C4-2B (cell line): Measurements from ENCODE around the gene SKI.

Experiments used
- ZFX ChIP-seq: fragments of 450-650 bp; IDR thresholded peaks from 2 replicates; pipeline ENCODE4 v1.6.1; 2017
- TF ChIP-seq, protein P1 (sequence below): fragments of 450-650 bp; conservative IDR thresholded peaks from 2 replicates; pipeline ENCODE4 v1.5.1; 2017; ENCODE audit warnings: mild to moderate bottlenecking

DNA sequence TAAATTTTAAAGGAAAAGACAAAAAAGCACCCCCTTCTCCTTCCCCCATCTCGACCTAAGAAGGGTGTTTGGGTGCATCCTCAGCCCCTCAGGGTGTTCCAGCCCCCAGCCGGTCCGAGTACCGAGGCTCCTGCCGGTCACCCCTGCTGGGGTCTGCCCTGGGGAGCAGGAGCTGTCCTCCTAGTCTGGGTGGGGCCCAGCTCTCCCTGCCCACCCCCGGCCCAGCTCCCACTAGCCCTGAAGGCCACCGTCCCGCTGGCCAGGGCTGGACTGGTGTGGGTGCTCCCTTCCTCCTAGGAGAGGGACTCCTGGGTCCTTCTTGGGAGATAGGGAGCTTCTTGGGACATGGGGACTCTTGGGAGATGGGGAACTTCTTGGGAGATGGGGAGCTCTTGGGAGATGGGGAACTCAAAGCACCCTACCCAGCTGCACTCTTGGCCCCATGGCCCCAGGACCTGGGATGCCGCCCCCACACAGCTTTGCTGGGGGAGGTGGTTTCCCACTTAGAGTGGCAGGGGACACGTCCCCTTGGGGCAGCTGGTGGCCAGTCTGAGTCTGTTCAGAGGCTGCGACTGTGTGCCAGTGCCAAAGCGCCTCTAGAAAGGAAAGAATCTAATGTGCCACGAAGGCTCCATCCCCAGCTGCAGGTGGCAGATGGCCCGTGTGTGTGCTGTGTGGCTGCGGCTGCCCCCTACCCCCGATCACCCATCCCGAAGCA is 118.7 kb downstream of the SKI start:
- TF ChIP-seq, protein P1, sequence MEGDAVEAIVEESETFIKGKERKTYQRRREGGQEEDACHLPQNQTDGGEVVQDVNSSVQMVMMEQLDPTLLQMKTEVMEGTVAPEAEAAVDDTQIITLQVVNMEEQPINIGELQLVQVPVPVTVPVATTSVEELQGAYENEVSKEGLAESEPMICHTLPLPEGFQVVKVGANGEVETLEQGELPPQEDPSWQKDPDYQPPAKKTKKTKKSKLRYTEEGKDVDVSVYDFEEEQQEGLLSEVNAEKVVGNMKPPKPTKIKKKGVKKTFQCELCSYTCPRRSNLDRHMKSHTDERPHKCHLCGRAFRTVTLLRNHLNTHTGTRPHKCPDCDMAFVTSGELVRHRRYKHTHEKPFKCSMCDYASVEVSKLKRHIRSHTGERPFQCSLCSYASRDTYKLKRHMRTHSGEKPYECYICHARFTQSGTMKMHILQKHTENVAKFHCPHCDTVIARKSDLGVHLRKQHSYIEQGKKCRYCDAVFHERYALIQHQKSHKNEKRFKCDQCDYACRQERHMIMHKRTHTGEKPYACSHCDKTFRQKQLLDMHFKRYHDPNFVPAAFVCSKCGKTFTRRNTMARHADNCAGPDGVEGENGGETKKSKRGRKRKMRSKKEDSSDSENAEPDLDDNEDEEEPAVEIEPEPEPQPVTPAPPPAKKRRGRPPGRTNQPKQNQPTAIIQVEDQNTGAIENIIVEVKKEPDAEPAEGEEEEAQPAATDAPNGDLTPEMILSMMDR, result no peak
- no peak for TF ChIP-seq ZFX
